ENCODE results near the gene MRPL17.

GRCh38 chr11:6632116-6633073 lies 50.7 kb downstream of the MRPL17 start:
- TF ChIP-seq CTCF (IDR thresholded peaks at IDR 0.05; ENCODE audit: low read length) (no peak), EZH2 (IDR thresholded peaks at IDR 0.05; ENCODE audit: borderline replicate concordance, low read length) (no peak)
